Amygdala (tissue), 56 donors: ENCODE results near the gene IFIT1.
"Not testable (repeated sequence)": the region's sequence is repeated elsewhere in the genome, so short reads cannot be mapped to it uniquely, and the experiment has no call there.

Source experiments
- DNase-seq, 56 donors: peaks; one replicate each; lab custom pipeline; 2025; lab: John Stamatoyannopoulos, UW

The IFIT1 gene

DNA sequence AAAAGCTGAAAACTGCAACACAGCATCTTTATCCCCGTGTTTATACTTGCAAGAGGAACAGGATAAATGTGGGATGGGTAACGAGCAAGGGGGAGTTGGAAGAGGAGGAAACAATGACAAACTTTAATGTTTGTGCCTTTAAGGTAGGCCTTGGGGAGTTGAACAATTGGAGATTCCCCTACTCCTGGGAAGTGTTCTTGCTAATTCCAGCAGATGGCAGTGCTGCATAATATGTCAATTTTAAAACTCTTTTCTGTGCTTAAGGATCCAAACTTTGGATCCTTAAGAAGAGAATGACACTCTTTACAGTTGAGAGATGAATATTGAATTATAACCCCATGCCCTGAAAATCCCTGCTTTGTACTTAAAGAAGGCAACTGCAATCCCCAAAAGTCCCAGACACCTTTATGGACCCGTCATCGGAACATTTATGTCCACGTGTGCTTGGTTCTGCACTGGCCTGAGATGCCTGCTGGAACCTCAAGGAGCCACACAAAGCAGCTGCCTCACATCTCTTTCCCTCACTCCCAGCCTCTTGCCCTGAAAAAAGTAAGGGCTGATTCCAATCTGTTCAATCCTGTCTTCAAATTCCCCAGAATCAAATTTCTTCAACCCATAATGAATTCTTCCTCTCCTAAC, 33.9 kb downstream of the IFIT1 start:
- DNase-seq = peak in 2 of 56 donors; percentile 10 to 23

DNA sequence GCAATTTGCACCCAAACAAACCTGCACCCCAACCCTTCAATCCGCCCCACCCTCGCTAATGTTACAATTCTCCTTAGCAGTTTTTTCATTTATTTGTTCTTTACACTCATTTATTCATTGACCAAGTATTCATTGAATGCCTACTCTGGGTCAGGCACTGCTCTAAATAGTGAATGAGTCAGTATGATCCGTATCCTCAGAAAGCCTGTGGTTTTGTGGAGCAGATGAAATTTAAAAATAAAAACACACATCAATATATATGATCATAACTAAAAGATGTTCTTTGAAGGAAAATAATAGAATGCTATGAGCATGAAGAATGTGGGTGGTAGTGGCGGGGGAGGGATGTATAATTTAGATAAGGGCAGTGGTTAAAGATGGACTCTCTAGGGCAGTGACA, 35.2 kb downstream of the IFIT1 start:
- no peak for DNase-seq

DNA sequence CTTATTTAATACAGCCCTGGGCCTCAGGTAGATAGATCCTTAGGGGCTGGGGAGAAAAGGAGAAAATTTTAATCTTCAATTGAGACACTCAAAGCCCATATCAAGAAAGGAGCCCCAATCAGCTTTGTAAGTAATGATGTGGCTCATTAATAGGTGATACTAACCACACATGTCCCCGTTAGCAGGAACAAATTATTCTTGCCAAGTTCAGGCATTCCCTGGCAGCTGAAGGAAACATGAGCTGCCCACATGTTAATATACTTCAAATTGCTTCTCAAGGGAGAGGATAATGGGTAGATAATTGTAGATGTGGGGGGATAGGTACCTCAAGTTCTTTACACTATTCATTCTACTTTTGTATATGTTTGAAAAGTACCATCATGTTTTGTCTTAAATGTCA, 36.5 kb downstream of the IFIT1 start:
- no peak for DNase-seq

DNA sequence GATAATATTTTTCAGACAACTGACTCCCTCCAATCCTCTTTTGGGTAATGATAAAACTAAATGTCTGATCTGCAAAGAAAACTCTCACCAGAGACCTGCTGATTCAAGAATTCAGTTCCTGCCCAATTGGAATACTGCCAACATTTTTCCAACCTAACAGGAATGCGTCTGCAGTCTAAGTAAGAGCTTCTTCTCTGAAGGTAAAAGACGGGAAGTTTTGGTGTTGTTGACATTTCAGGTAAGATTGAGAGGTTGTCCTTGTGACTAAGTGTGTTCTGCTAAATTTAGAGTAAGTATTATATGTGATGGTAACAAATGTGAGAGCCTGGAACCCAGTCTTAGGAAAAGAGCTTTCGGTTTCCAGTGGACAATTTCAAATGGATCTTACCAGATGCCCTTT, 39.6 kb downstream of the IFIT1 start:
- no peak for DNase-seq

DNA sequence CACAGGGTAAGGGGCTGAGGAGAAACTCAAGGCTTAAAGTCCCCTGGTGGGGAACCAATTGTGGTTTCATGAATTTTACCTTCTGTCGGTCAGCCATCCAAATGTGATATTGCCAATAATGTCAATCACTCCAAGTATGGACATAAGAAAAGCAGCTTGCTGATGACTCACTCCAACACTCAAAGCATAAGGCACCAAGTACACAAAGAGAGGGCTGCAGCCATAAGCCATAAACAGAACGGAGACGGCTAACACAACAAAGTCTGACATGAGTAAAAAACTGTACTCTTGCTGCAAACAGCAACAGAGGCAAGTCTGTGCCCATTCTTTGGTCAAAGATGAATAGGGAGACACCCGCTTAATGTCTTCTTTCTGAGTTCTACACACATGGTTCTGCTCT, 46.1 kb downstream of the IFIT1 start:
- DNase-seq = no peak

DNA sequence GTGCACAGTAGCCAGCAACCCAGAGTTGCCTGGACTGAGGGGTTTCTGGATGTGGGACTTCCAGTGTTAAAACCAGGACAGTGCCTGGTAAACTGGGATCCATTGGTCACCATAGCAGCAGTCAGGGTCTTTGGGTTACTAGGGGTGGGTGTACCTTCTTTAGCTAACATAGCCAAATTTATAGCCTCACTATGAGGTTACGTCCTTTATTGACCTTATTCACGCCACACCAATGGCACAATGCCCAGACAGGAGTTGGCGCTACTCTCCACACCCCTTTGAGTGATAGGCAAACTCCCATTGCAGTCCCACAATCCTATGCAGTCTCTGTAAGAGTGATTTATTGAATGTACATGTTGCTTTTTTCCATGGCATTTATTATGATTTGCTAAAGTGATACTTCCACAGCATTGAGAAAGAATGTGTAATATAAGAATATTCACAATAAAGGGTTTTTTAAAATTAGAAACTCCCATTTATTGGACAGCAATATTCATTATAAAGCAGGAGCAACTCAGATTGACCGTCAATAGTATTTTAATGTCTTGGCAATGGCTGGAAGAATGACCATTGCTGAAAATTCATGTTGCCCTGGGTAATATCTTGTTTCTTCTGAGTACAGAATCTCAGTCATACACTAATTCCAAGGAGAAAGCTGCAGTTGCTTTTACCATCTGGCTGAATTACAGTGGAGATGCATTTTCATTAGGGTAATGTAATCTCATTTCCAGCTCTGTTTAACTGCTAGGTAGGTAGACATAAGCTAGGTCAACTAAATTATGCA, 48.0 kb downstream of the IFIT1 start:
- DNase-seq = no peak

DNA sequence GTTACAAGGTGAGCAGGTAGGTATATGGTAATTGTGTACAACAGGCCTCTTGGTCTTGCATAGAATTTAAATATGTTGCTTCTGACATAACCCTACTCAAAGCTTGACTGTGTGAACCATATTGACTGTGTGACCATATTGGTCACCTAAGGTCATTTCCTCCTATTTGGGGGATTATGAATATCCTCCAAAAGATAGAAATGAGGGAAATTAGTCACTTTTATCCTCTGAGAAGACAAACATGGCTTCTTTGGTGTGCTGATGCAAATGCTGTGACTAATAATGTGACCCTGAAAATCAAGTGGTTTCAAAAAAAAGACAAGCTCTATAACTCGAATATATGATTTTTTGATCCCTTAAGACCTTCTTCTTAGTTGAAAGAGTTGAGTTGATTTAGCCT, 49.9 kb downstream of the IFIT1 start:
- DNase-seq = no peak

DNA sequence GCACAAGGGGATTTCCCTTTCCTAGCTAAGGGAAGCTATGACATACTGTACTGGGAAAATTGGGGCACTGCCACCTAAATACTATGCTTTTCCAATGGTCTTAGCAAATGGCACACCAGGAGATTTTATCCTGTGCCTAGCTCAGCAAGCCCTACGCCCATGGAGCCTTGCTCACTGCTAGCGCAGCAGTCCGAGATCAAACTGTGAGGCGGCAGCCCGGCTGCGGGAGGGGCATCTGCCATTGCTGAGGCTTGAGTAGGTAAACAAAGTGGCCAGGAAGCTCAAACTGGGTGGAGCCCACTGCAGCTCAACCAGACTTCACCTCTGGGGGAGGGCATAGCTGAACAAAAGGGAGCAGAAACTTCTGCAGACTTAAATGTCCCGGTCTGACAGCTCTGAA, 52.4 kb downstream of the IFIT1 start:
- DNase-seq = not testable (repeated sequence)

DNA sequence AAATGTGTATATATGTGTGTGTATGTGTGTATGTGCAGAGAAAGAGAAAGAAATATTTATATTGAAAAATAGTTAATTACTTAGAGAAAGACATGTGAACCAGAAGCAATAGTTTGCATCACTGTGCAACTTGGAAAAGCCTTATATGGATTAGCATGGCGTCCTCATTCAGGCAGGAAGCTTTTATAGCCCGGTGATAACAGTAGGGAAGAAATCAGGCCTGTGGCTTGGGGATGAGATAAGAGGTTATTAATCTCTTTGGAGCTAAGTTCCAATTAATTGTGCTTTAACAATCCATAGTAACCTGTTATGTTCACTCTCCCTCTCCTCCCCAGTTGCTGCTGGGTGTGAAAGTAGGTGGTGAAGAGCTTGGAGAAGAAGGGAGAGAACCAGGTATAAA, 58.5 kb downstream of the IFIT1 start:
- DNase-seq = no peak

DNA sequence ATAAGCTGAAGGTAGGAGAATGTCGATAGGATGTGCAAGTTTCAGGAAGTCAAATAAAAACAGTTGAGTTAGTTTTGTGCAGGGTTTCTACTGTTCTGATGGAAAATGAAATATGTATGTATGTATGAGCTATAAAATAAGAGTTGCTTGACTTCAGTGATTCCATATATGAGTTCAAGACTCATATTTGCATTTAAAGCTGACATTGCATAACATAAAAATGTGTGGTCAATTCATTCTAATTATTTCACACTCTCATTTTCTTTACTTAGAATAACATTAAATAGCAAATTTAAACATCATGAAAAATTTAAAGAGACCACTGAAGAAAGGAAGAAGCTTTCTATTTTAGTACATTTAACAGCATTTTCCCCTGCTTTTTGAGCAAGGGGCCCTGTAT, 59.8 kb downstream of the IFIT1 start:
- DNase-seq = no peak

DNA sequence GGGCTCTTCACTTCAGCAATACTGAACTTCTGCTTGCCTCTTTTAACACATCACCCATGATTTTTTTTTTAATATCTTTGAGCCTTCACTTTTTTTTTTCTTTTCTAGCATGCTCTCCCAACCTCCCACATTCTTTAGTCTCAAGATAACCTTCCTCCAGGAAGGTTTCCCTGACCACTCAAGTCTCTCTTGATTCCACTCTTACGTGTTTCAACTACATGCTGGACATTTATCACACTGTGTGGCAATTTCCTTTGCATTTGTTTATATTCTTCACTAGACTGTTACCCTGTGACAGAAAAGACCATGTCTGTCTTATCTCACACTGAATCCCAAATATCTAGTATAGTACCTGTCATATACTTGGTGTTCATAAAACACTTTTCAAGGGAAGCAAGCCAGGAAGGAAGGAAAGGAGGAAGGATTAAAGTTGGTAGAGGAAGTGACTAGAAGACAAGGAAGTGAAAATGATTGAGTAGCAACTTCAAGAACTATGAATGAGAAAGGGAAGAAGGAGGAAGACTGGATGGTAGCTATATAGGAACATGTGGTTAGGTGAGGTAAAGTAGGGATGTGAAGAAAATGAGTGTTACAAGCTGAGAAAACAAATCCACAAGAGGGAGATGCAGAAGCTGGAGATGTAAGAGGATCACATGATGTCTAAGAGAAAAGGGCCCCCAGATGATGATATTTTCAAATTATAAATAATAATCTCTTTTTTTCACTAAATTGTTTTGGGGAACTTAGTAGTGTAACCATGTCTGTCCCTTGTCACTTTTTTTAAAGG, 62.3 kb downstream of the IFIT1 start:
- no peak for DNase-seq
